AG04449 (cell line): Measurements from ENCODE around the gene CUL5.

Experiments used
- CTCF ChIA-PET: fragments of 350-600 bp; formaldehyde crosslinking; extraction: SDS; loops from one replicate; lab custom pipeline; 2021; ENCODE audit warnings: antibody characterized with exemption; lab: Yijun Ruan, JAX
- POLR2A ChIA-PET: fragments of 400-600, 350-600 bp; formaldehyde crosslinking; extraction: SDS; loops from one replicate; lab custom pipeline; 2020; ENCODE audit warnings: antibody characterized with exemption, inconsistent platforms; lab: Yijun Ruan, JAX
- DNase-seq: peaks from one replicate; pipeline ENCODE4 v3.0.0-alpha.2; 2010; ENCODE audit warnings: low read depth, low spot score
- H3K4me3 ChIP-seq: 2 replicates; pipeline ENCODE4 v1.5.1; 2011; ENCODE audit warnings: low read depth, mild to moderate bottlenecking, control low read depth, low read length
- TF ChIP-seq, protein P1 (sequence below): IDR thresholded peaks from one replicate; pipeline ENCODE4 v1.5.1; 2011; ENCODE audit warnings: mild to moderate bottlenecking, moderate library complexity, low read length, control low read depth, inconsistent platforms; ENCODE audit not compliant: insufficient read depth; ENCODE audit errors: missing control alignments

Gene CUL5

DNA sequence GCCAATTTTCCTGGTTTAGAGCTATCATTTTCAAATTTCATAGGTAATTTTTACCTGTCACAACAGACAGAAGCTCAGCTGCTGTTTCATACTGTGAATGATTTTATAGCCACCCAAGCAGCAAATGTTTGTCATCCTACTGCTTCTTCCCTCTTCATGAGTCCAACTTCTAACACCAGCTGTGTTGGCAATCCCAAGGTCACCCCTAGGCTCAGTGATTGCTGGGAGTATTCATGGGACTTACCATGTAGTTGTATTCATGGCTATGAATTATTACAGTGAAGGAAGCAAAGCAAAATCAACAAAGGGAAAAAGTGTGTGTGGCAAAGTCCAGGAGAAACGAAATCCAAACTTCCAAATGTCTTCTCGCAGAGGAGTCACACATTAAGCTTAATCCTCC lies 28.5 kb downstream of the CUL5 start:
- no peak for DNase-seq
- TF ChIP-seq, protein P1, sequence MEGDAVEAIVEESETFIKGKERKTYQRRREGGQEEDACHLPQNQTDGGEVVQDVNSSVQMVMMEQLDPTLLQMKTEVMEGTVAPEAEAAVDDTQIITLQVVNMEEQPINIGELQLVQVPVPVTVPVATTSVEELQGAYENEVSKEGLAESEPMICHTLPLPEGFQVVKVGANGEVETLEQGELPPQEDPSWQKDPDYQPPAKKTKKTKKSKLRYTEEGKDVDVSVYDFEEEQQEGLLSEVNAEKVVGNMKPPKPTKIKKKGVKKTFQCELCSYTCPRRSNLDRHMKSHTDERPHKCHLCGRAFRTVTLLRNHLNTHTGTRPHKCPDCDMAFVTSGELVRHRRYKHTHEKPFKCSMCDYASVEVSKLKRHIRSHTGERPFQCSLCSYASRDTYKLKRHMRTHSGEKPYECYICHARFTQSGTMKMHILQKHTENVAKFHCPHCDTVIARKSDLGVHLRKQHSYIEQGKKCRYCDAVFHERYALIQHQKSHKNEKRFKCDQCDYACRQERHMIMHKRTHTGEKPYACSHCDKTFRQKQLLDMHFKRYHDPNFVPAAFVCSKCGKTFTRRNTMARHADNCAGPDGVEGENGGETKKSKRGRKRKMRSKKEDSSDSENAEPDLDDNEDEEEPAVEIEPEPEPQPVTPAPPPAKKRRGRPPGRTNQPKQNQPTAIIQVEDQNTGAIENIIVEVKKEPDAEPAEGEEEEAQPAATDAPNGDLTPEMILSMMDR, result no peak
- ChIA-PET CTCF (interaction anchor here (1.1 to 3.0 kb wide), 3 partner anchors 12 to 28 kb away, joined by 3 to 10 read pairs (median 4); partner anchors contain the start of gene CUL5), POLR2A (no interaction called here)
- no peak overlapping the region for H3K4me3 ChIP-seq

DNA sequence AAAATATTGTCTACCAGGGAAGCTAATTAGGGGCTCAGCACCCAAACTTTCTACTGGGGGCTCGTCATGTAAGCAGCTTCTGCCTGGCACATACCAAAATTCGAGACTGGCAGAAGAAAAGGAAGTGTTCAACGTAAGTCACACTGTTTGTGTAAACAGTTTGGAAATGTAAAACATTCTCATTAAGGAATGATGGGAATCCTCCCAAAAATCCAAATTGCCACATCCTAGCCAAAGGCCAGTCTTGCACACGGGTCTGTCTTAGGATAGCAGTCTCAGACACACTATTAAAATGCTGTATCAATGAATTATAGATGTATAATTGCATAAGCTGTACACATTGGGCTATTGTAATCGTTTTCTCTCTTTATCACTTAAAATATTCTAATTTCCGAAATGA lies 28.9 kb downstream of the CUL5 start:
- no peak overlapping the region for H3K4me3 ChIP-seq
- TF ChIP-seq, protein P1, result no peak
- DNase-seq, result no peak
- ChIA-PET POLR2A (no interaction called here), CTCF (interaction anchor here (1.1 to 3.0 kb wide), 3 partner anchors 13 to 29 kb away, joined by 3 to 10 read pairs (median 4); partner anchors contain the start of gene CUL5)

DNA sequence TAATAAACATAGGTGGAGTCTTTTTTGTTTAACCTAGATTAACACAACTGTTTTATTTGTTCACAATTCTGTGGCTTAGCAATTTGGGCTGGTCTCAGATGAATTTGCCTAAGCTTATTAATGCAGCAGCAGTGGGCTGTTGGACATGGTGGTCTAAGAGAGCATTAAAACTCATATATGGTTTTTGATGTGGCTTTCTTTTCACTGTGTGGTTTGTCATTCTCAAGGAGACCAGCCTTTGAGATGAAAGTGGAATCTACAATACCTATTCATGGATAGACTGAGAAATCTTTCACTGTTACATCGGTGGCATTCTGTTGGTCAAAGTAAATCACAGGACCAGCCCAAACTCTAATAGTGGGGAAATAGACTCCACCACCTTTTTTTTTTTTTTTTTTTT lies 39.6 kb downstream of the CUL5 start:
- H3K4me3 ChIP-seq, result no peak overlapping the region
- ChIA-PET CTCF (no interaction called here), POLR2A (interaction anchor here (0.6 kb wide), 1 partner anchor 32 kb away, joined by 4 read pairs; no protein-coding TSS in a partner anchor)
- no peak for DNase-seq
- TF ChIP-seq, protein P1, result no peak

DNA sequence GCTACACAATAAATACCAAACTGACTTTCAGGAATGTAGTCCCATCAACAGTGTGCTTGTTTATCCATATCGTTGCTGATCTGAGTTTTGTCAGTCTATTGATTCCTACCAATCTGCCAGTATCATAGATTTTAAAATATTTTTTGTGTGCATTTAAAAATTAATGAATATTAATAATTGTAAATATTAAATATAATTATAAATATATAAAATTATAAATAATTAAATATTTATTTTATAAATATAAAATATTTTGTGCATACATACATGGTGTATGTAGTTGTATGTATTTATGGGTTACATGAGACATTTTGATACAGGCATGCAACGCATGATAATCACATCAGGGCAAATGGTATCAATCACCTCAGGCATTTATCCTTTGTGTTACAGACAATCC lies 53.6 kb downstream of the CUL5 start:
- ChIA-PET POLR2A (no interaction called here), CTCF (no interaction called here)
- no peak for DNase-seq

DNA sequence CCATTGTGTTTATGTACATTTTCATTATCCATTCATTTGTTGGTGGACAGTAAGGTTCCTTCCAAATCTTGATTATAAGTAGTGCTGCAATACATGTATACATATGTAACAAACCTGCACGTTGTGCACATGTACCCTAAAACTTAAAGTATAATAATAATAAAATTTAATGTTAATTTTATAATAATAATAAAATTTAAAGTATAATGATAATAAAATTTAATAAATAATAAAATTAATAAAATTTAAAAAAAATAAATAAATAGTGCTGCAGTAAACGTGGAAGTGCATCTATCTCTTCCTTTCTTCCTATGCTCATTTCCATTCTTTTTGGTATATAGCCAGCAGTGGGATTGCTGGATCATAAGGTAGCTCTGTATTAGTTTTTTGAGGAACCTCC lies 54.7 kb downstream of the CUL5 start:
- H3K4me3 ChIP-seq, result no peak overlapping the region
- ChIA-PET CTCF (interaction anchor here (0.9 kb wide), 1 partner anchor 12 kb away, joined by 3 read pairs; no protein-coding TSS in a partner anchor), POLR2A (no interaction called here)
- DNase-seq, result no peak
- TF ChIP-seq, protein P1, result no peak

More for the DNA sequence above, 53.6 kb downstream of the CUL5 start:
- TF ChIP-seq, protein P1, result no peak
- no peak overlapping the region for H3K4me3 ChIP-seq

DNA sequence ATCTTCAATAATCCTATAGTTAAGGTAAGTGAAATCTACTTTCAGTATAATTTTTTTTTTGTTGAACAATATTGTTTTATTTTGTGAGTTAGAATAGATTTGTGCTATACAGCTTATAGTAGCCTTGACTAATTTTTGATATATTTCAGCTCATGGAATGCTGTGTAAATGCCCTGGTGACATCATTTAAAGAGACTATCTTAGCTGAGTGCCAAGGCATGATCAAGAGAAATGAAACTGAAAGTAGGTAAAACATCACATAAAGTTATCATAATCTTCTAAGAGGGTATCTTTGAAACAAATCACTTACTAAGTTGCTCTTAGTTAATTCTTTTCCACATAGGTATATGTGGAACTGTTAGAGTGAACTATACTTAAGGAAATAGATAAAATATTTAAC lies 61.2 kb downstream of the CUL5 start:
- no peak overlapping the region for H3K4me3 ChIP-seq
- TF ChIP-seq, protein P1, result no peak
- ChIA-PET POLR2A (no interaction called here), CTCF (interaction anchor here (1.5 kb wide), 1 partner anchor 10 kb away, joined by 3 read pairs; no protein-coding TSS in a partner anchor)
- peak; percentile 49 for DNase-seq
